Esophagus muscularis mucosa (tissue), 3 donors: ENCODE data around the gene MAPK8.

Experiments
- CTCF ChIP-seq, 3 experiments: fragments of 200-600 bp in 2 of 3; fragments of 450-650 bp in 1 of 3; sonication (generic) in 2 of 3; IDR thresholded peaks; one replicate each; pipeline ENCODE4 v1.5.1; 2017 to 2019; ENCODE audit warnings: antibody characterized with exemption in 3 of 3, mild to moderate bottlenecking in 2 of 3, moderate library complexity in 1 of 3
- POLR2A ChIP-seq: fragments of 450-650 bp; IDR thresholded peaks from one replicate; pipeline ENCODE4 v1.6.1; 2017; ENCODE audit warnings: antibody characterized with exemption, moderate library complexity, mild to moderate bottlenecking, low read depth
- POLR2AphosphoS5 ChIP-seq, 2 donors: sonication (generic); formaldehyde crosslinking; IDR thresholded peaks; one replicate each; pipeline ENCODE4 v1.6.1; 2017; ENCODE audit warnings: antibody characterized with exemption in 2 of 2

GRCh38 chr10:48287417-48288391 is 18.8 kb upstream of the MAPK8 start:
- no peak for TF ChIP-seq POLR2AphosphoS5 (IDR thresholded peaks at IDR 0.05)
- TF ChIP-seq CTCF (IDR thresholded peaks at IDR 0.05) = no peak
- no peak for TF ChIP-seq POLR2A
